D721Med (cell line): ENCODE data around the gene SORBS1.

Source experiments
- DNase-seq: peaks from one replicate; pipeline ENCODE4 v3.0.0; 2011; ENCODE audit warnings: low spot score; ENCODE audit not compliant: insufficient read length
- FAIRE-seq: peaks from 2 replicates; lab custom pipeline; 2011; peaks lifted over from hg19 to GRCh38; lab: Jason Lieb, UNC
- CTCF ChIP-seq: IDR thresholded peaks from 2 replicates; pipeline ENCODE4 v1.5.1; 2012; ENCODE audit warnings: mild to moderate bottlenecking, control low read depth; ENCODE audit not compliant: insufficient read depth; ENCODE audit errors: missing control alignments

The SORBS1 gene

GRCh38 chr10:95426482-95426881, 134.7 kb downstream of the SORBS1 start:
- DNase-seq (no peak), FAIRE-seq (no peak)
- TF ChIP-seq CTCF: no peak

- FAIRE-seq (no peak), DNase-seq (no peak)
- TF ChIP-seq CTCF: no peak
These were observed 135.3 kb downstream of the SORBS1 start for GRCh38 chr10:95425592-95426465.

- FAIRE-seq: no peak
- TF ChIP-seq CTCF: no peak
- DNase-seq: no peak
These were observed 137.8 kb downstream of the SORBS1 start for GRCh38 chr10:95423164-95424005.

GRCh38 chr10:95422233-95422632, 138.9 kb downstream of the SORBS1 start:
- no peak for FAIRE-seq
- TF ChIP-seq CTCF: no peak
- DNase-seq: no peak

DNA sequence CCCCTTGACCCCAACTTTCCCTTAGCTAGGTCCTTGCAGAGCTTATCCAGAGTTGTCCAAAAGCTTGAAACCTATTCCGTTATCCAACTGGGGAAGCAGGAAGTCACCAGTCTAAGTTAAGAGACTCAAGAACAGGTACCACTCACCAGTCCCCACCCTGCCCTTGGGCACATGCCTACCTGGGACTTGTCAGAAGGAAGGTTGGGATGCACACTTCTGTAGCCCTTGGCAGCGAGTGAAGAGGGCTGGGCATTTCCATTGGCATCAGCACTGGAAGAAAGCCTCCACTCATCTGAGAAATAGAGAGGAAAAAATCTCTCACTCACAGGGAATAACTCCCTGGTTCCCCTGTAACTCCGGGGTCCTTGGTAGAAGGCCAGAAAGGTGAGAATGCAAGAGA, 139.4 kb downstream of the SORBS1 start:
- DNase-seq (no peak), FAIRE-seq (no peak)
- TF ChIP-seq CTCF: no peak

DNA sequence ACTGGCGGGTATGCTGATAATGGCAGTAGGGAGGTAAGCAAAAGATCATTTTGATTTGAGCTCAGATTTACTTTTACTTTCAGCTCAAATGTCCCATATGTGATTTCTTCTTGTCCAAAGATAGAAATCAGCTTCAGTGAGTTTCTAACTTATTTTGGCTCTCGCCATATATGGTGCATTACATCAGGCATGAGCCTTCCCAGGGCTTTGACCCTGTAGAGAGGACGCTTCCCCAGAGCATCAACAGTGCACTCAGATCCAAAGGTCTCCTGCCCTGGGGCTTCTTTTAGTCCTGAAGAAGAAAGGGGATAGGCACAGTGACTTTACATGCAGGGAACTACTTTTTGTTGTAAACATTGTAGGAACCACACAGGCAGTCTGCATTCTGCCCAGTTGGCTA, 141.8 kb downstream of the SORBS1 start:
- FAIRE-seq (no peak), DNase-seq (no peak)
- no peak for TF ChIP-seq CTCF

GRCh38 chr10:95416973-95417372, 144.2 kb downstream of the SORBS1 start:
- FAIRE-seq: no peak
- no peak for TF ChIP-seq CTCF
- no peak for DNase-seq
